ENCODE results near the gene PABPC1L.

Gene PABPC1L

DNA sequence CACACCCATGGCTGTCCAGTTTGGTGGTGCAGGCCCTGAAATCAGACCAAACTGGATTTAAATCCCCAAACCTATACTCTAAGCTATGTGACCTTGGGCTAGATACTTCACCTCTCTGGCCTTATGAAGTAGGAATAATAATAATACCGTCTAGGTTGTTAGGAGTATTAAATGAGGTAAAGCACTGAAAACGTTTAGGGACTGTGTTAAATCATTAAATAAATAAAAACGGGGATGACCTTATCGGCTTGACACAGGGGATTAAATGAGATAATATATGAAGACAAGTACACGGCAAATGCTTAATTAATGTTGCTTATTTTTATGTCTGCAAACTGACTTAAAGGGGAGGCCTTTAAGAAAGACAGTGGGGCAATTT is 55.8 kb downstream of the PABPC1L start:
- no peak for DNase-seq (ENCODE audit: extremely low read depth in 1 of 2, low read depth in 1 of 2)

DNA sequence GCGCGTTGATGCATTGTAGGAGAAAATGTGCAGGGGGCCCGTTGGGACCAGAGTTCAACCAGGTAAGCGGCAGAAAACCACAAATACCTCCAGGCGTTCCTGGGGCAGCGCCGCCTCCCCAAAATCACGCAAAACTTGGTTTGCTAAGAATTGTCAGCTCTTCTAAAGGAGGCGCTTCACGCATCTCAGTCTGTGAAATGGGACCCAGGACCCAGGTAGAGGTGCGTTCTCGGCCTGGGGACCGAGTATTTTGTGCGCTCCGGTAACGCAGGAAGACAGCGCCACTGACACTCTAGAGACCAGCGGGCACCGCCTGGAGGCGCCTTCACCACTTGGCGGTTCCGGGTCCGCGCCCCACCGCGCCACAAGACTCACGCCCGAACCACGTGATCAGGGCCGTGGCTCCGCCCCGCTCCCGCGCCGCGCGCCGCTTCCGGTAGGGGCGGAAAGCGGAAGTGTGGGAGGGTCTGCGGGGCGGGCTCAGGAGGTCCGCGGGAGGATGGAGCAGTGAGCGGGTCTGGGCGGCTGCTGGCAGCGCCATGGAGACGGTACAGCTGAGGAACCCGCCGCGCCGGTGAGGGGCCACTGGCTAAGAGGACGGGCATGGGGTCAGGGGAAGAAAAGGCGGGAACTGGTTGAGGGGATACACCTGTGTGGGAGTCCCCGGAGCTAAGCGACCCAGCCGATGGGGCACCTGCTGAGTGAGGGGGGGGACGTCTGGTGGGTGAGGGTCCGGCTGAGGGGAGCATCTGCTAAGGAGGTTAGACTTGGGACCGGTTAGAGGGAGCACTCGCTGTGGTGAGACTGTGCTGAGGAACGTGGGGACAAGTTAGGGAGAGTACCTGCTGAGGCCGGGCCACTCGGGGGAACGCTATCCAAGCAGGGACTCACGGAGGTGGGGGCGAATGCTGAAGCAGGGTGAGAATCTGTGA is 56.4 kb downstream of the PABPC1L start, which contains the start of gene STK4:
Gene STK4 (plus strand): TSS at position 483 of the 932 bp plus-strand sequence. CDS start 57 bp downstream, at position 540.
- peak; percentile 84 to 92 for DNase-seq (ENCODE audit: extremely low read depth in 1 of 2, low read depth in 1 of 2)

DNA sequence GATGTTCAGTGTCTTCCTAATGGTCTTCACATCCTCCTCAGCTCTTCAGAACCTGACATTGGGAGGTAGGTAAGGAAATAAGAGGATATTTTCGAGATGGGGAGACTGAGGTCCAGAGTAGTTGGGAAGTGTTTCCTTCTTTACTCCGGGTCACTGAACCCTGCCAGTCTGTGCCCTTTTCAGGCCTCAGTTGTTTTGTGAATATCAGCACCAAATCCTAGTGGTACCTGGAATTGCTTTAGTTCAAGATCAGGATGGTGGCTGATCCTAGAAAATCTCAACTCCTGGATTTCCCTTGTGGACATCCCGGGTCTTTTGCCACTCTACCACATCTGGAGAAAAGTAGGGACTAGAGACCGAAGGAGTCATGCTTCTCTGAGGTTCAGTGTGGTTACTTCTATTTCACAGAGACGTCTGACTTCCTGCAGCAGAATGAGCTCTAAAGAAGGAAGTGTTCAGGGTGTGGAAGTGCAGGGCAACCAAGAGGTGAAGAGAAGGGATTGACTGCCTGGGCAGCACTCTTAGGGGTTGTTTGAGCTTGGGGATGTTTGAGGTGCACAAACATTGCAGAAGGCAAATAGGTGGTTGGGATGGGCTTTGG is 57.4 kb downstream of the PABPC1L start:
- DNase-seq (ENCODE audit: extremely low read depth in 1 of 2, low read depth in 1 of 2) = no peak

DNA sequence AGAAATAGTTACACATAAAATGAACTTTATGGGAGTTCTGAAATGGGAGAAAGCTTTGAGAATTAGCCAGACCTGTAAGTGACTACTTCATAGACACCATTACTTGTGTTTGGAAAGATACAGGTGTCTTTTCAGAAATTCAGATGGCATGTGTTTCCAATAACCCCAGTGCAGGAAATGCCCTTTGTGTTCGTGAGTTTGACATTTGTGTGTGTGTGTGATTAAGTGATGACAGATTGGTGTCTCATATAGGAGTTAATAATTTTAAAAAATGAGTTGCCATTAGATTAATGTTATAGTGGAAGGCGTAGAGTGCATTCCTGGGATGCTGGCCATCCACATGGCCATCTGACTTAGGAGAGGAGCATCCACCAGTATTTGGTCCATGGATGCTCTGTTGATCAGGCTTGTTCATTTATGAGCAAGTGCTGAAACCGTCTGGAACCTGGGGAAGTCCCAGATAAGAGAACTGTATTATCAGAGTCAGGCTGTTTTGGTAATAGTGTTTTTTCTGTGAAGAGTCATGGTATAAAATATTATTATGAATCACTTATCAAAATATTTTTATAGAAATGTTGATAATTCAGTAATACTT is 59.5 kb downstream of the PABPC1L start:
- DNase-seq (ENCODE audit: extremely low read depth in 1 of 2, low read depth in 1 of 2) = no peak

DNA sequence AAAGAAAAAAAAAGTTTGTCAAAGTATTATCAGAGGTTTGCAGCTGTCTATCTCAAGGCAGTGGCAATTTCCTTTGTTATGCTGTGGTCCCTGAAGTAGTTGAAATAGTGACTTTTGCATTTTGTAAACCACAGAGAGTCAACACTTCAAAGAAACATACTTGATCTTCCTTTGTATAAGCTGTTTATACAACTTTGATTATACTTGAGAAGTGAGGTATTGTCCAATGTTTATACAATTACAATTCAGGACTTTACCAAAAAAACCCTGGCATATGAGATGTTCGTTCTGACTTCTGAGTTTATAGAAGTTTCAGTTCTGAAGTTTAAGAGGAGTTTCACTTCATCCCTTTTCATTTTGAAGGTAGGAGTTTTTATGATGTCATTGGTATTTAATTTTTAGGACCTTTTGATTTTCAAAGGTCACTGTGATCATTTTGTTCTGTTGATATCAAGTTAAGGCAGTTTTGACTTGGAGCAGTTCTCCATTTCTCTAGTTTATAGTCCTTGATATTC is 60.4 kb downstream of the PABPC1L start:
- DNase-seq (ENCODE audit: extremely low read depth in 1 of 2, low read depth in 1 of 2) = no peak

DNA sequence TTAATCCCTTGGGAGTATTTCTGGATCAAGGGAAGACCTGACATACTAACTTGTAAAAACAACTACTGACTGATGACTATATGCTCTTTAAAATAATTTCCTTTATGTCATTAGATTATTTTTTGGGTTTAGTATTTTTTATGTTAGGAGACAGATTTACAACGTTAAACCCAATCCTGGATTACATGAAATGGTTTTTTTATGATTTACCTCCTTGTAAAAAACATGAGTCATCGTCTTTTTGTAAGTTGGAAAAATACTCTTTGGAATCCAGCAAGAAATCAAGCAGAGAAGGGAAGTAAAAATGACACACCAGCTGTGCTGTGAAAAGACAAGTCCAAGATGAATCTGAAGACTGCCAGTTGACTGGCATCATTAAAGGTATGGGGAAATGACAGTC is 63.2 kb downstream of the PABPC1L start:
- no peak for DNase-seq (ENCODE audit: extremely low read depth in 1 of 2, low read depth in 1 of 2)

DNA sequence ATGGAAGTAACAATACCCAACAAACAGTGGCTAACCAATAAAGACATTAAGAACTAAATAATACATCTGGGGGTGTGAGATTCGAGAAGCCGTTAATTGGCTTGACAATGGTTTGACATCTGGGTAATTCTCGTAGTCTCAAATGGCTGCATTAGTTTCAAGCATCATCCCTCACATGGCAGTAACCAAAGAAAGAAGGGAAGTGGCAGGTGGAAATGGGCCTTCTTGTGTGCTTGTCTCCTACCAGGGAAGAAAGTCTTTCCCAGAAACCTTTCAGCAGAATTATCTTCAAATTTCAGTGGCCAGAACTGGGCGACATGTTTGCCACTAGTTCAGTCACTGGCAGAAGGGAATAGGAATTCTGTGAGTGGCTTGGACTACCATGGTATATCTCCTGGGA is 66.8 kb downstream of the PABPC1L start:
- DNase-seq (ENCODE audit: extremely low read depth in 1 of 2, low read depth in 1 of 2) = no peak

DNA sequence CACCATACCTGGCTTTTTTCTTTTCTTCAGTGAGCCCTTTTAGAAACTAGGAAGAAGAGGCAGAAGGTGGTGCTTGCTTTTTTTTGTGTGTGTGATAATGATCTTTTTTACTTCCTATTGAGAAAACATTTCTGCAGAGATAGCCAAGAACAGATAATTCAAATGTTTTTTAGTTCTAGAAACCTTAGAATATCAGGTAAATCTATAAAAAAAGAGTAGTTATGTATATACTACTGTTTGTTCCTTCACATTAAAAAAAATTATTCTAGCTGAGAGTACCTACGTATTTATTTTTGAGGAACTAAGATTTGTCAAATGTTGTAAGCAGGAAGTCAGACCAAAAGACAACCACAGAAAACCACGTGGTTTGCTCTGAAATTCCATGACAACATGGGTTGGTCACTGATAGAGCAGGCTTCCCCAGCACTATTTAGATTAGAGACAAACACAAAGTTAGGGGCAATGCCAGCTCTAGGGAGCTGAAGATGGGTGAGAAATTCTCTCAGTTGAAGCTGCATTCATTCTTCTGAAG is 69.3 kb downstream of the PABPC1L start:
- peak in 1 of 2 donors; percentile 33 for DNase-seq (ENCODE audit: extremely low read depth in 1 of 2, low read depth in 1 of 2)

DNA sequence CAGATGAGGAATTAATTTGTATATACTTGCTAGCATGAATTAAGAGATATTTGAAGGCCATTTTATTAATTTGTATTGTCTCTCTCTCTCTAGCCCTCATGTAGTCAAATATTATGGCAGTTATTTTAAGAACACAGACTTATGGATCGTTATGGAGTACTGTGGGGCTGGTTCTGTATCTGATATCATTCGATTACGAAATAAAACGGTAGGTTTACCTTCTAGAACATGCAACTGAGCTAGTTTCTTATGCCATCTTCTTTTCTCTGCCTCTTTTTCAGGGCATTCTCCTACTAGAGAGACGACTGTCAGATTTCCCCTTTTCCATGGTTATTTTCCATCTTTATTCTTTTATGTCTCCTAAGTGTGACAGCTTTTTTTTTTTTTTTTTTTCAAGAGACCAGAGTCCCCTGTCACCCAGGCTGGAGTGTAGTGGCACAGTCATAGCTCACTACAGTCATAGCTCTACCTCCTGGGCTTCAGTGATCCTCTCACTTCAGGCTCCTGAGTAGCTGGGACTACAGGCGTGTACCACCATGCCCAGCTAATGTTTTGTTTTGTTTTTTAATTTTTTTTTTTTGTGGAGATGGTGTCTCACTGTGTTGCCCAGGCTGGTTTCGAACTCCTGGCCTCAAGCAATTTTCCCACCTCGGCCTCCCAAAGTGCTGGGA is 72.0 kb downstream of the PABPC1L start:
- DNase-seq (ENCODE audit: extremely low read depth in 1 of 2, low read depth in 1 of 2) = no peak

DNA sequence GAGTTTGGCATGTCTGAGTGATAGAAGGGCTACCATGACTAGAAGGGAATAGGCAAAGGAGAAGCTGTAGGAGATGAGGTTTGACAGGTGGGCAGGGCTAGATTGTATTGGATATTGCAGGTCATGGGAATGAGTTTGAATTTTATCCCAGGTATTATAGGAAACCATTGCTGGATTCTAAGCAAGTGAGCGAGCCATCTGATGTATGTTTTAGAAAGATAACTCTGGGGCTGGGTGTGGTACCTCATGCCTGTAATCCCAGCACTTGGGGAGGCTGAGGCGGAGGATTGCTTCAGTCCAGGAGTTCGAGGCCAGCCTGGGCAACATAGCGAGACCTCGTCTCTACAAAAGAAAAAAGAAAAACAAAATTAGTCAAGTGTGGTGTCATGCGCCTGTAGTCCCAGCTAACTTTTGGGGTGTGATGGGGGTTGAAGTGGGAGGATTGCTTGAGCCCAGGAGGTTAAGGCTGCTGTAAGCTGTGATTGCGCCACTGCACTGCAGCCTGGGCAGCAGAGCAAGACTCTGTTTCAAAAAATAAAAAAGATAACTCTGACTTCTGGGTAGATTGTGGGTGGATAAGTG is 73.3 kb downstream of the PABPC1L start:
- no peak for DNase-seq (ENCODE audit: extremely low read depth in 1 of 2, low read depth in 1 of 2)

DNA sequence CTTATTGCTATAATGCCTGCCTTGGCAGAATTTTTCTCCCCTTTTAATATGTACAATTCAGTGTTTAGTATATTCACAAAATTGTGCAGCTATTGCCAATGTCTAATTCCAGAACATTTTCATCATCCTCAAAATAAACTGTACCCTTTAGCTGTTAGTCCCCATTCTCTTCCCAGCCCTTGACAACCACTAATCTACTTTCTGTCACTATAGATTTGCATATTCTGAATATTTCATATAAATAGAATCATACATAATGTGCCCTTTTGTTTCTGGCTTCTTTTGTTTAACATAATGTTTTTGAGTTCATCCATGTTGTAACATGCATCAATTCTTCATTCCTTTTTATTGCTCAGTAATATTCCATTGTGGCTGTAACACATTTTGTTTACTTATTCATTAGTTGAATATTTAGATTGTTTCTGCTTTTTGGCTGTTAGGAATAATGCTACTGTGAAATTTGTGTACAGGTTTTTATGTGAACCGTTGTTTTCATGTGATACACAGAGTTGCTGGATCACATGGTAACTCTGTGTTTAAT is 78.8 kb downstream of the PABPC1L start:
- no peak for DNase-seq (ENCODE audit: extremely low read depth in 1 of 2, low read depth in 1 of 2)
